HCT116 (cell line): ENCODE data around the gene DPP10. TPM values are rescaled to one million over a fixed set of nuclear protein-coding genes. Genes with fewer than 3 reads are reported as not detected.

ENCODE experiments used
- ATAC-seq: fragments of 200-7000 bp; cut with Tn5 transposase; 2 replicates; pipeline ENCODE4 v1.9.1; 2020; ENCODE audit warnings: mild to moderate bottlenecking, moderate library complexity
- BruUV-seq: library from RNA; stranded (reverse); fragments of 400-500 nt; replicated peaks from 2 replicates; lab custom pipeline; 2021; lab: Mats Ljungman, UMichigan
- CTCF ChIA-PET: fragments of 300-600 bp; sonication (Branson Sonifier 250); formaldehyde crosslinking; loops from one replicate; lab custom pipeline; 2021; ENCODE audit warnings: antibody characterized with exemption; lab: Charles Lee
- POLR2A ChIA-PET: fragments of 300-600, 350-600 bp; sonication (Branson Sonifier 250); formaldehyde crosslinking; loops from one replicate; lab custom pipeline; 2021; ENCODE audit warnings: antibody characterized with exemption; lab: Charles Lee
- RAD21 ChIA-PET, 2 experiments: fragments of 300-600 bp; sonication (Branson Sonifier 250); formaldehyde crosslinking; loops; one replicate each; lab custom pipeline; 2023; ENCODE audit warnings: low total read pairs in 2 of 2; ENCODE audit not compliant: uncharacterized antibody in 2 of 2, unreplicated experiment in 2 of 2, low non-redundant PET in 1 of 2; lab: Charles Lee
- DNase-seq: peaks from one replicate; pipeline ENCODE4 v3.0.0-alpha.2; 2010; ENCODE audit warnings: low read depth, low spot score
- H2AFZ ChIP-seq: fragments of 200-600 bp; shearing (Covaris generic), sonication (generic); 2 replicates; pipeline ENCODE4 v1.6.1; 2017; ENCODE audit warnings: low read depth, mixed run types, mixed read lengths, antibody characterized with exemption, low read length; ENCODE audit not compliant: poor library complexity, severe bottlenecking
- H3K27ac ChIP-seq: 2 replicates; pipeline ENCODE4 v1.5.1; 2012; ENCODE audit warnings: low read depth, low read length
- H3K27me3 ChIP-seq: fragments of 200-600 bp; sonication (generic); 2 replicates; pipeline ENCODE4 v1.6.1; 2016; ENCODE audit warnings: mixed run types, low read length, mixed read lengths; ENCODE audit not compliant: insufficient read depth
- H3K36me3 ChIP-seq, 2 experiments: fragments of 200-500 bp in 1 of 2; fragments of 200-600 bp in 1 of 2; sonication (Bioruptor generic) in 1 of 2; sonication (generic) in 1 of 2; 2 replicates each; pipeline versions ENCODE4 v1.5.1 to v1.6.1; 2014 to 2016; ENCODE audit warnings: low read length in 2 of 2, inconsistent platforms in 1 of 2, mixed read lengths in 1 of 2, mixed run types in 1 of 2; ENCODE audit not compliant: insufficient read depth in 2 of 2, control insufficient read depth in 1 of 2
- H3K4me1 ChIP-seq, 2 experiments: fragments of 200-600 bp in 1 of 2; sonication (generic) in 1 of 2; 2 replicates each; pipeline versions ENCODE4 v1.5.1 to v1.6.1; 2012 to 2017; ENCODE audit warnings: low read length in 2 of 2, inconsistent platforms in 1 of 2, mild to moderate bottlenecking in 1 of 2, mixed read lengths in 1 of 2, mixed run types in 1 of 2, moderate library complexity in 1 of 2; ENCODE audit not compliant: insufficient read depth in 2 of 2, control insufficient read depth in 1 of 2
- H3K4me2 ChIP-seq: fragments of 200-600 bp; sonication (generic); 2 replicates; pipeline ENCODE4 v1.6.1; 2017; ENCODE audit warnings: mixed run types, low read length, mixed read lengths
- H3K4me3 ChIP-seq, 2 experiments: fragments of 200-600 bp in 1 of 2; sonication (generic) in 1 of 2; replicated peaks in 1 of 2; 2 replicates each; pipeline ENCODE4 v1.5.1; 2011 to 2016; ENCODE audit warnings: low read length in 2 of 2, control low read depth in 1 of 2, low read depth in 1 of 2, mild to moderate bottlenecking in 1 of 2, mixed read lengths in 1 of 2, mixed run types in 1 of 2
- H3K79me2 ChIP-seq: fragments of 200-600 bp; sonication (generic); 2 replicates; pipeline ENCODE4 v1.6.1; 2017; ENCODE audit warnings: mild to moderate bottlenecking, mixed run types, low read length, moderate library complexity, mixed read lengths; ENCODE audit not compliant: insufficient read depth
- H3K9ac ChIP-seq: fragments of 200-600 bp; sonication (generic); 2 replicates; pipeline ENCODE4 v1.6.1; 2016; ENCODE audit warnings: low read length, mixed read lengths
- H3K9me2 ChIP-seq: fragments of 200-600 bp; sonication (generic), shearing (Covaris generic); 2 replicates; pipeline ENCODE4 v1.6.1; 2017; ENCODE audit warnings: mixed run types, mild to moderate bottlenecking, moderate library complexity; ENCODE audit not compliant: insufficient read depth
- H3K9me3 ChIP-seq, 2 experiments: fragments of 200-500 bp in 1 of 2; fragments of 200-600 bp in 1 of 2; sonication (Bioruptor generic) in 1 of 2; sonication (generic) in 1 of 2; 2 replicates each; pipeline ENCODE4 v1.6.1; 2014 to 2017; ENCODE audit warnings: low read length in 2 of 2, mixed read lengths in 2 of 2, inconsistent platforms in 1 of 2, low read depth in 1 of 2, mild to moderate bottlenecking in 1 of 2, mixed run types in 1 of 2, moderate library complexity in 1 of 2; ENCODE audit not compliant: control insufficient read depth in 1 of 2, insufficient read depth in 1 of 2
- H4K20me1 ChIP-seq: fragments of 200-600 bp; sonication (generic), shearing (Covaris generic); 2 replicates; pipeline ENCODE4 v1.6.1; 2017; ENCODE audit warnings: mixed run types, mild to moderate bottlenecking, moderate library complexity; ENCODE audit not compliant: insufficient read depth
- ELF1 ChIP-seq: IDR thresholded peaks from 2 replicates; pipeline ENCODE4 v1.6.1; 2012; ENCODE audit warnings: low read depth, borderline replicate concordance
- EZH2 ChIP-seq: fragments of 200-600 bp; sonication (generic); IDR thresholded peaks from 2 replicates; pipeline ENCODE4 v1.6.1; 2017; ENCODE audit warnings: antibody characterized with exemption, mixed run types
- EZH2phosphoT487 ChIP-seq: fragments of 200-600 bp; IDR thresholded peaks from 2 replicates; pipeline ENCODE4 v1.6.1; 2018; ENCODE audit warnings: antibody characterized with exemption, borderline replicate concordance
- REST ChIP-seq: IDR thresholded peaks from 2 replicates; pipeline ENCODE4 v1.6.1; 2012; ENCODE audit warnings: low read depth
- SP1 ChIP-seq: IDR thresholded peaks from 2 replicates; pipeline ENCODE4 v1.6.1; 2012; ENCODE audit warnings: low read depth
- YY1 ChIP-seq: IDR thresholded peaks from 2 replicates; pipeline ENCODE4 v1.6.1; 2011; ENCODE audit warnings: low read length, low read depth, moderate library complexity, mild to moderate bottlenecking; ENCODE audit not compliant: insufficient replicate concordance; ENCODE audit errors: extremely low read depth
- ZBTB33 ChIP-seq: IDR thresholded peaks from 2 replicates; pipeline ENCODE4 v1.6.1; 2011; ENCODE audit warnings: mild to moderate bottlenecking, low read length, moderate library complexity; ENCODE audit not compliant: insufficient replicate concordance; ENCODE audit errors: extremely low read depth
- intact Hi-C: fragments of 100-400 bp; cut with micrococcal nuclease; formaldehyde crosslinking; loops from 2 replicates; pipeline ENCODE4 v1.10.0; 2022
- total RNA-seq: library from RNA; stranded (reverse); gene quantifications from one replicate; pipeline ENCODE4 v1.2.1, GENCODE V29; 2021; ENCODE audit not compliant: unreplicated experiment

The DPP10 gene
- total RNA-seq, 1 experiment from 2014 or later = not detected

- no TSS peak for BruUV-seq
- H3K27me3 ChIP-seq = no peaks in the 10 kb centered on the region
- ChIA-PET POLR2A (no interaction called here), CTCF (no interaction called here), RAD21 (no interaction called here)
- H3K4me3 ChIP-seq = no peak overlapping the region
- no peak for TF ChIP-seq EZH2phosphoT487
- no peak for TF ChIP-seq ELF1
- no peak for TF ChIP-seq ZBTB33
- TF ChIP-seq EZH2 = no peak
- no peak for TF ChIP-seq YY1
- TF ChIP-seq SP1 = no peak
- TF ChIP-seq REST = no peak
- H2AFZ ChIP-seq = no peak overlapping the region
- no peak overlapping the region for H3K27ac ChIP-seq
- intact Hi-C loops = no loop called here
- no peaks in the 10 kb centered on the region for H3K79me2 ChIP-seq
- no peak overlapping the region for H3K9ac ChIP-seq
- no peaks in the 10 kb centered on the region for H3K4me1 ChIP-seq
- DNase-seq (no peak), ATAC-seq (no peak)
- H3K36me3 ChIP-seq = no peaks in the 10 kb centered on the region
- H3K4me2 ChIP-seq = no peak overlapping the region
- H4K20me1 ChIP-seq = no peaks in the 10 kb centered on the region
- H3K9me3 ChIP-seq = peaks cover 0 to 12% of the 10 kb centered on the region in 2 experiments; a peak in 3 of 4 replicates
- no peaks in the 10 kb centered on the region for H3K9me2 ChIP-seq
Measured at GRCh38 chr2:115694651-115695050, 1252.2 kb downstream of the DPP10 start.
